Ascending aorta (tissue), 2 donors: ENCODE results near the gene KLHDC8B. TPM values are rescaled to one million over a fixed set of nuclear protein-coding genes. Genes with fewer than 3 reads are reported as not detected.
"Not testable (repeated sequence)": the region's sequence is repeated elsewhere in the genome, so short reads cannot be mapped to it uniquely, and the experiment has no call there.

Source experiments
- DNase-seq, 2 donors: peaks; one replicate each; pipeline ENCODE4 v3.0.0-alpha.2; 2019; ENCODE audit warnings: low spot score in 2 of 2
- H3K27ac ChIP-seq, 2 donors: fragments of 200-600 bp; sonication (generic); one replicate each; pipeline ENCODE4 v1.5.1; 2016 to 2017; ENCODE audit warnings: mild to moderate bottlenecking in 1 of 2
- H3K27me3 ChIP-seq: fragments of 200-600 bp; sonication (generic); one replicate; pipeline ENCODE4 v1.5.1; 2017
- H3K36me3 ChIP-seq, 2 donors: fragments of 200-600 bp; sonication (generic); one replicate each; pipeline ENCODE4 v1.5.1; 2016
- H3K4me1 ChIP-seq, 2 donors: fragments of 200-600 bp; sonication (generic); one replicate each; pipeline ENCODE4 v1.5.1; 2016 to 2017; ENCODE audit warnings: mild to moderate bottlenecking in 1 of 2
- H3K4me3 ChIP-seq, 2 donors: fragments of 200-600 bp; sonication (generic); one replicate each; pipeline ENCODE4 v1.5.1; 2016 to 2017; ENCODE audit warnings: mild to moderate bottlenecking in 1 of 2
- H3K9me3 ChIP-seq, 2 donors: fragments of 200-600 bp; sonication (generic); one replicate each; pipeline ENCODE4 v1.5.1; 2016
- intact Hi-C: fragments of 100-400 bp; cut with DNase I; formaldehyde crosslinking; loops from one replicate; pipeline ENCODE4 v1.15.1; 2023
- total RNA-seq: library from RNA; depleted of rRNA; stranded (reverse); fragments of >200 nt; gene quantifications from one replicate; pipeline ENCODE4 v1.1.0, GENCODE V29; 2016
- TF ChIP-seq, protein P1 (sequence below), 3 experiments: fragments of 200-600 bp in 2 of 3; fragments of 450-650 bp in 1 of 3; sonication (generic) in 2 of 3; IDR thresholded peaks; one replicate each; pipeline ENCODE4 v1.5.1; 2016 to 2019; ENCODE audit warnings: antibody characterized with exemption in 3 of 3, mild to moderate bottlenecking in 1 of 3, moderate library complexity in 1 of 3

KLHDC8B gene
- total RNA-seq, 1 donor from 2014 or later = 57.5 TPM

- Histone ChIP-seq H3K4me3 (no peak overlapping the region), H3K4me1 (peaks cover 4 to 8% of the 10 kb centered on the region in 2 donors), H3K27ac (no peak overlapping the region), H3K27me3 (no peaks in the 10 kb centered on the region), H3K9me3 (no peaks in the 10 kb centered on the region), H3K36me3 (no peaks in the 10 kb centered on the region)
- intact Hi-C loops = no loop called here
- TF ChIP-seq, protein P1, sequence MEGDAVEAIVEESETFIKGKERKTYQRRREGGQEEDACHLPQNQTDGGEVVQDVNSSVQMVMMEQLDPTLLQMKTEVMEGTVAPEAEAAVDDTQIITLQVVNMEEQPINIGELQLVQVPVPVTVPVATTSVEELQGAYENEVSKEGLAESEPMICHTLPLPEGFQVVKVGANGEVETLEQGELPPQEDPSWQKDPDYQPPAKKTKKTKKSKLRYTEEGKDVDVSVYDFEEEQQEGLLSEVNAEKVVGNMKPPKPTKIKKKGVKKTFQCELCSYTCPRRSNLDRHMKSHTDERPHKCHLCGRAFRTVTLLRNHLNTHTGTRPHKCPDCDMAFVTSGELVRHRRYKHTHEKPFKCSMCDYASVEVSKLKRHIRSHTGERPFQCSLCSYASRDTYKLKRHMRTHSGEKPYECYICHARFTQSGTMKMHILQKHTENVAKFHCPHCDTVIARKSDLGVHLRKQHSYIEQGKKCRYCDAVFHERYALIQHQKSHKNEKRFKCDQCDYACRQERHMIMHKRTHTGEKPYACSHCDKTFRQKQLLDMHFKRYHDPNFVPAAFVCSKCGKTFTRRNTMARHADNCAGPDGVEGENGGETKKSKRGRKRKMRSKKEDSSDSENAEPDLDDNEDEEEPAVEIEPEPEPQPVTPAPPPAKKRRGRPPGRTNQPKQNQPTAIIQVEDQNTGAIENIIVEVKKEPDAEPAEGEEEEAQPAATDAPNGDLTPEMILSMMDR (IDR thresholded peaks at IDR 0.05) = no peak
- no peak for DNase-seq
Measured at GRCh38 chr3:49213541-49213943, 42.1 kb downstream of the KLHDC8B start.

- DNase-seq = no peak
- intact Hi-C loops = no loop called here
Measured at GRCh38 chr3:49213998-49214397, 42.6 kb downstream of the KLHDC8B start.

GRCh38 chr3:49216687-49217086 lies 45.3 kb downstream of the KLHDC8B start:
- H3K4me1 ChIP-seq, H3K36me3 ChIP-seq, DNase-seq, H3K27me3 ChIP-seq, H3K9me3 ChIP-seq, H3K4me3 ChIP-seq, intact Hi-C loops, H3K27ac ChIP-seq: not testable (repeated sequence)

More at GRCh38 chr3:49213998-49214397, 42.6 kb downstream of the KLHDC8B start:
- no peak overlapping the region for H3K27ac ChIP-seq
- TF ChIP-seq, protein P1 (IDR thresholded peaks at IDR 0.05) = no peak
- H3K36me3 ChIP-seq = no peaks in the 10 kb centered on the region
- H3K4me3 ChIP-seq = no peak overlapping the region
- H3K4me1 ChIP-seq = peaks cover 8 to 9% of the 10 kb centered on the region in 2 donors
- H3K9me3 ChIP-seq = no peaks in the 10 kb centered on the region
- H3K27me3 ChIP-seq = no peaks in the 10 kb centered on the region

GRCh38 chr3:49217108-49217507 lies 45.7 kb downstream of the KLHDC8B start:
- intact Hi-C loops, H3K4me1 ChIP-seq, H3K27ac ChIP-seq: not testable (repeated sequence)

DNA sequence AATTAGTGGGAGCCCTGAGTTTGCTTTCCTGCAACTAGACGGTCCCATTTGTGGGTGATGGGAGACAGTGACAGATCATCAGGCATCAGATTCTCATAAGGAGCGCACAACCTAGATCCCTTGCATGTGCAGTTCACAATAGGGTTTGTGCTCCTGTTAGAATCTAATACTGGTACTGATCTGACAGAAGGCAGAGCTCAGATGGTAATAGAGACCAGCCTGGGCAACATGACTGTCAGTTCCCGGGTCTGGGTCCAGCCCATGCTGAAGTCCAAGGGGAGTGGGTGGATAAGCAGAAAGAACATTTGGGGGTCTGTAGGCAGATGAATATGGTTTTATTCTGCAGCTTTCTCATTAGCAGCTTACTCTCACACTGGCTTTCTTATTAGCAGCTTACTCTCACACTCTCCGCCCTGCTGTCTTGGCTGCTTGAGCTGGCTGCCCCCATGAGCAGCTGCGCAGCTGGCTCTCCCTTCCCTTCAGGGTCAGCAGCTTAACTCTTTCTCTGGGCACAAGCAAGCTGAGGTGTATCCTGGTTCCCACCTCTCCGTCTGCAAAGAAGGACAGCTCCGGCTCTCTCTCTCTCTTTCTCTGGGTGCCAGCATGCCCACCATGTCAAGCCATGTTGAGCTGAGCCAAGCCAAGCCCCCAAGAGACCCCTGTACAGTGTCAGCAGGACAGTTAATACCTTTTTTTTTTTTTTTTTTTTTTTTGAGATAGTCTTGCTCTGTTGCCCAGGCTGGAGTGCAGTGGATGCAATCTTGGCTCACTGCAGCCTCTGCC lies 46.5 kb downstream of the KLHDC8B start:
- intact Hi-C loops = no loop called here
- no peak overlapping the region for H3K4me3 ChIP-seq
- H3K27ac ChIP-seq = peak overlapping the region; percentile 38 to 40
- H3K4me1 ChIP-seq = peaks cover 8 to 9% of the 10 kb centered on the region in 2 donors
- H3K36me3 ChIP-seq = no peaks in the 10 kb centered on the region
- H3K9me3 ChIP-seq = peaks cover 0 to 9% of the 10 kb centered on the region in 2 donors
- no peaks in the 10 kb centered on the region for H3K27me3 ChIP-seq
- DNase-seq = no peak
- TF ChIP-seq, protein P1 (IDR thresholded peaks at IDR 0.05) = no peak

More at GRCh38 chr3:49217108-49217507, 45.7 kb downstream of the KLHDC8B start:
- H3K4me3 ChIP-seq, H3K27me3 ChIP-seq, H3K9me3 ChIP-seq, H3K36me3 ChIP-seq, DNase-seq: not testable (repeated sequence)

- H3K9me3 ChIP-seq, H3K36me3 ChIP-seq, H3K4me3 ChIP-seq, H3K27me3 ChIP-seq, intact Hi-C loops, H3K4me1 ChIP-seq: not testable (repeated sequence)
- H3K27ac ChIP-seq = peak overlapping the region; percentile 38 to 40
- peak; percentile 14 to 80 for DNase-seq
Measured at GRCh38 chr3:49218471-49218989, 47.1 kb downstream of the KLHDC8B start.

- TF ChIP-seq, protein P1 (IDR thresholded peaks at IDR 0.05) = no peak
- H3K4me1 ChIP-seq = peaks cover 8 to 9% of the 10 kb centered on the region in 2 donors
- H3K9me3 ChIP-seq = peaks cover 0 to 9% of the 10 kb centered on the region in 2 donors
- no peak for DNase-seq
- intact Hi-C loops = no loop called here
- no peak overlapping the region for H3K4me3 ChIP-seq
- no peaks in the 10 kb centered on the region for H3K27me3 ChIP-seq
- H3K27ac ChIP-seq = peak overlapping the region; percentile 38 to 40
- no peaks in the 10 kb centered on the region for H3K36me3 ChIP-seq
Measured at GRCh38 chr3:49219132-49219531, 47.7 kb downstream of the KLHDC8B start.

GRCh38 chr3:49220985-49221563 lies 49.7 kb downstream of the KLHDC8B start:
- H3K4me3 ChIP-seq, H3K27ac ChIP-seq, DNase-seq, H3K36me3 ChIP-seq, H3K4me1 ChIP-seq, H3K9me3 ChIP-seq, H3K27me3 ChIP-seq, intact Hi-C loops: not testable (repeated sequence)
